ENCODE results near the gene CELF2.
A peak's percentile ranks its signal among the peaks of the same experiment; 100 is the strongest.

CELF2 gene

DNA sequence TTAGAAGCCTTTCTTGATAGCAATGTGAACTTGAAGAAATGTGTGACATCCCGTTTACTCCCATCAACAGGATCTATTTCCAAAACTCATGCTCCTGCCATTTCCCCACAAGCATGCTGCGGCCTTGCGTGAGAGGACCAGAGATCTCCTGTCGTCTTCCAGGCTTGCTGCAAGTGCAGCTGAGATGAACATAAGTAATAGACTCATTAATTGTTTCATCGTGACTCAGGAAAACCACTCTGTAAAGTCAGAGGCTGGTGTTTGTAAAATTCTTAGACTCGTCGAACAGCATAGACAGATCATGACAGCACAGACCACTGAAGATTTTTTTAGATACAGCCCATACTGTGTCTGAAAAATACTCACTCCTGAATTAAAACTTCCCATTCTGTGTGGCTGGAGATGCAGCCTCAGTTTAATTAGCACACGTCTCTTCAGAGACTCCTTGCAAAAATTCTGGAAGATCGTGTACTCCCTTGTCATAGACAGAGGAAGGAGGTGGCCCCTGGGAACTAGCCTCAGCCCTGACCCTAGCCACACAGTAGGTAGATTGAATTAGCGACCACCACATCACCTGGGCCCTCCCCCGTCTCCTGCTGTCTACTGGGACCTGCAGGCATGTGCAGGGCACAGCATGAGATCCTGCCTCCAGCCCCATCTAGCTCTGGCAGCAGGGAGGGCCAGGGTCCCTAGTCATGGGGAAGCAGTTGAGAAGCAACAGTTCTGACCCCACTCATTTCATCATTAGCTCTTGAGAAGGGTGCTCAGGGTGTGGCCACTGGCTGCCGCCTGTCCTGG, 226.0 kb downstream of the CELF2 start:
- no peak for TF ChIP-seq MYC (IDR thresholded peaks at IDR 0.05; ENCODE audit: low read depth, low read length)
- TF ChIP-seq, protein P1, sequence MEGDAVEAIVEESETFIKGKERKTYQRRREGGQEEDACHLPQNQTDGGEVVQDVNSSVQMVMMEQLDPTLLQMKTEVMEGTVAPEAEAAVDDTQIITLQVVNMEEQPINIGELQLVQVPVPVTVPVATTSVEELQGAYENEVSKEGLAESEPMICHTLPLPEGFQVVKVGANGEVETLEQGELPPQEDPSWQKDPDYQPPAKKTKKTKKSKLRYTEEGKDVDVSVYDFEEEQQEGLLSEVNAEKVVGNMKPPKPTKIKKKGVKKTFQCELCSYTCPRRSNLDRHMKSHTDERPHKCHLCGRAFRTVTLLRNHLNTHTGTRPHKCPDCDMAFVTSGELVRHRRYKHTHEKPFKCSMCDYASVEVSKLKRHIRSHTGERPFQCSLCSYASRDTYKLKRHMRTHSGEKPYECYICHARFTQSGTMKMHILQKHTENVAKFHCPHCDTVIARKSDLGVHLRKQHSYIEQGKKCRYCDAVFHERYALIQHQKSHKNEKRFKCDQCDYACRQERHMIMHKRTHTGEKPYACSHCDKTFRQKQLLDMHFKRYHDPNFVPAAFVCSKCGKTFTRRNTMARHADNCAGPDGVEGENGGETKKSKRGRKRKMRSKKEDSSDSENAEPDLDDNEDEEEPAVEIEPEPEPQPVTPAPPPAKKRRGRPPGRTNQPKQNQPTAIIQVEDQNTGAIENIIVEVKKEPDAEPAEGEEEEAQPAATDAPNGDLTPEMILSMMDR (IDR thresholded peaks at IDR 0.05; ENCODE audit: low read depth, low read length): no peak
- TF ChIP-seq POLR2A (IDR thresholded peaks at IDR 0.05; ENCODE audit: extremely low read depth, insufficient read length): no peak
- TF ChIP-seq, protein P2, sequence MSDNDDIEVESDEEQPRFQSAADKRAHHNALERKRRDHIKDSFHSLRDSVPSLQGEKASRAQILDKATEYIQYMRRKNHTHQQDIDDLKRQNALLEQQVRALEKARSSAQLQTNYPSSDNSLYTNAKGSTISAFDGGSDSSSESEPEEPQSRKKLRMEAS (IDR thresholded peaks at IDR 0.05; ENCODE audit: low read depth, low read length): no peak
- no peak for DNase-seq (ENCODE audit: low read depth)
- H3K4me3 ChIP-seq (ENCODE audit: low read depth, low read length): no peak overlapping the region

DNA sequence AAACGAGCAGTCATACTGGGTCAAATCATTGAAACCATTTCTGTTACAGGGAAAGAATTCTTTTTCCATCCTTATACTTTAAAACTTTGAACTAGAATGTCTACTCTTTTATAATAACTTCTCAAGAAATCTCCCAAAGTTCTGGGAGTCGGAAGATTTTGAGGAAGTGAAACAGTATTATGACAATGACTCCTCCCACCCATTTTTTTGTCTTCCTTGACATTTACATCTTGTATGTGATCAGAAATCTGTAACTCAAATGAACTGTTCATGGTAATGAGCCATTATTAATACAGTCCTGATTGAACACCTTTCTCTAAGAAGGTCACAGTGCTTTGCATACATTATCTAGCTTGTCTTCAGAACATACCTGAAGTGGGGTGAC, 227.4 kb downstream of the CELF2 start:
- H3K4me3 ChIP-seq (ENCODE audit: low read depth, low read length): no peak overlapping the region
- DNase-seq (ENCODE audit: low read depth): peak; percentile 26
- TF ChIP-seq MYC (IDR thresholded peaks at IDR 0.05; ENCODE audit: low read depth, low read length) (no peak), POLR2A (IDR thresholded peaks at IDR 0.05; ENCODE audit: extremely low read depth, insufficient read length) (no peak)
- TF ChIP-seq, protein P1 (IDR thresholded peaks at IDR 0.05; ENCODE audit: low read depth, low read length): no peak
- TF ChIP-seq, protein P2 (IDR thresholded peaks at IDR 0.05; ENCODE audit: low read depth, low read length): no peak

DNA sequence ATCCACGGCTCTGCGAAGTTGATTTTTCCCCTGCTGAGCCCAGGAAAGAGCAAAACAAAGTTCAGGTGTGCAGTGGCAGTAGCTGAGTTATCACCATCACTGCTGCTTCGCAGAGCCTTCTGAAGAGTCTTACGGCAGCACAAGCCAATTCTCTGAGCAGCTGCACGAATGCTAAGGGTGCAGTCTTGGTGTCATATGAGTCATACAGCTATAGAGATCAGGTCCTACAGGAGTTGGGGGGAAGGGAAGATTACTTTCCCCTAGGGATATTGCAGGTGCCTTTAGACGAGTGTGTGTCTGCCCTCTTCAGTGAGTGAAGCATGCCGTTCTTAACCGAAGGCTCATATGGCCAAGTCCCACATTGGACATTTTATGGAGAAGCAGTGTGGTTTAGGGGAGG, 227.8 kb downstream of the CELF2 start:
- peak; percentile 9 for DNase-seq (ENCODE audit: low read depth)
- TF ChIP-seq MYC (IDR thresholded peaks at IDR 0.05; ENCODE audit: low read depth, low read length): no peak
- TF ChIP-seq POLR2A (IDR thresholded peaks at IDR 0.05; ENCODE audit: extremely low read depth, insufficient read length): no peak
- TF ChIP-seq, protein P1 (IDR thresholded peaks at IDR 0.05; ENCODE audit: low read depth, low read length): no peak
- TF ChIP-seq, protein P2 (IDR thresholded peaks at IDR 0.05; ENCODE audit: low read depth, low read length): no peak
- H3K4me3 ChIP-seq (ENCODE audit: low read depth, low read length): no peak overlapping the region

DNA sequence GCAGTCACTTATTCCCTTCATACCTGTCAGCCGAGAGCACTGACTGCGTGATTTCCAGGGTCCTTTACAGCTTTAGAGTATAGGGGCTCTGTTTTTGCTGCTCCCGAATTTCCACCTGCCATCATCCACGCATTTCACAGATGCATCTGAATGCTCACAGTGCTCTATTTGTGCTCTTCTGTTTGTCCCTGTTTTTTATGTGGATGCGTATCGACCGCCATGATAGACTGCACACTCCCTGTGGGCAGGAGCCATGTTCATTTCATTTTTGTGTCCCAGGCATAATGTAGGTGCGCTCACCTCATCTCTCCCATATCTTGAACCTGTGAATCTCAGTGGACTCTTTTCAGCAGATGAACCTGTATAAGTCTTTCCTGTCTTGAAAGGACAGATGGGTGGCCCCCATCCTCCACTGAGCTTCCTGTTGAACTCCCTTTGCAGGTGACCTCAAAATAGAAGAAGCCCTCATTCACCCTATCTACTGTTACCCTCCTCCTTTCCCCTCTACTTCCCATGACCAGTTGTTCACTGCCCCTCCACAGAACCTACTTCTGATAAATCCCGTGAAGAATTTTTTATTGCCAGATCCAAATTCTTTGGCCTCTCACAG, 228.4 kb downstream of the CELF2 start:
- DNase-seq (ENCODE audit: low read depth): no peak

DNA sequence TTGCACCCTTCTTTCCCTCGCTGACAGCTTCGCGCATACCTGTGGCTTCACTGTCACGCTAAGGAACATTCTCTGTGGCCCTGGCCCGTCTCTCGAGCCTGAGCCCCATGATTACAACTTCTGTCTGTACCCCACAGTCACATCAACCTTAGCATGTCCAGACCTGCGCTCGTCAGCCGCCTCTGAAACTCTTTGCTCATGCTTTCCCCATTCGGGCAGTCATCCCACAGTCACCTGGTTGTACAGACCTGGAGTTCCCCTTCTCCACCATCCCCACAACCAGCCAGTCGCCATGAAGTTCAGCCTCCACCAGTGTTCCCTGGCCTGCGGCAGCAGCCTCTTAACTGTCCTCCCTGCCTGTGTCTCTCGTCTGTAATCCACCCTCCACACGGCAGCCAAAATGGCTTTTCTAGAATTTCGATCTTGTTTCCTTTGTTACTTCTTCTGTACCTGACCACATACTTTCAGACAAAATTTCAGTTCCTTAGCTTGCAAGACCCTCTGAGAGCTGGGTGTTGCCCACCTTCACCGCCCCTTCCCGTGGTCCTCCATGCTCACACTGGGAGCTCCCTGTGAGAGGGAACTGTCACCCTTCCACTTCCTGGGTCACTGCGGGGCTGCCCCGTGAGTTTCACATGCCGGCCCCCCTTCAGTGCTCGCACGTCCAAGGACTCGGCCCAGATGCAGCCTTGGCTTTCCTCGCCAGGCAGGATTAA, 229.2 kb downstream of the CELF2 start:
- TF ChIP-seq, protein P2 (IDR thresholded peaks at IDR 0.05; ENCODE audit: low read depth, low read length): no peak
- TF ChIP-seq, protein P1 (IDR thresholded peaks at IDR 0.05; ENCODE audit: low read depth, low read length): no peak
- TF ChIP-seq MYC (IDR thresholded peaks at IDR 0.05; ENCODE audit: low read depth, low read length) (no peak), POLR2A (IDR thresholded peaks at IDR 0.05; ENCODE audit: extremely low read depth, insufficient read length) (no peak)
- no peak for DNase-seq (ENCODE audit: low read depth)
- H3K4me3 ChIP-seq (ENCODE audit: low read depth, low read length): no peak overlapping the region

More for the DNA sequence above, 228.4 kb downstream of the CELF2 start:
- TF ChIP-seq MYC (IDR thresholded peaks at IDR 0.05; ENCODE audit: low read depth, low read length): no peak
- TF ChIP-seq, protein P2 (IDR thresholded peaks at IDR 0.05; ENCODE audit: low read depth, low read length): no peak
- TF ChIP-seq POLR2A (IDR thresholded peaks at IDR 0.05; ENCODE audit: extremely low read depth, insufficient read length): no peak
- TF ChIP-seq, protein P1 (IDR thresholded peaks at IDR 0.05; ENCODE audit: low read depth, low read length): no peak
- no peak overlapping the region for H3K4me3 ChIP-seq (ENCODE audit: low read depth, low read length)

All from NB4 (cell line).